Neuronal stem cell (in vitro differentiated cells): ENCODE measurements around the gene ARHGEF17.

Experiments
- DNase-seq: peaks from one replicate; pipeline ENCODE4 v3.0.0-alpha.2; 2013; ENCODE audit warnings: low spot score
- H2AFZ ChIP-seq: one replicate; pipeline ENCODE4 v1.6.1; 2013; ENCODE audit warnings: mild to moderate bottlenecking, low read length, inconsistent platforms
- H2AK5ac ChIP-seq: 2 replicates; pipeline ENCODE4 v1.6.1; 2013; ENCODE audit warnings: low read depth, mild to moderate bottlenecking, inconsistent platforms, low read length, moderate library complexity, mixed read lengths
- H2BK120ac ChIP-seq: 2 replicates; pipeline ENCODE4 v1.6.1; 2013; ENCODE audit warnings: low read depth, mild to moderate bottlenecking, inconsistent platforms, low read length, moderate library complexity, mixed read lengths
- H2BK12ac ChIP-seq: one replicate; pipeline ENCODE4 v1.6.1; 2013; ENCODE audit warnings: low read length, inconsistent platforms
- H2BK15ac ChIP-seq: 2 replicates; pipeline ENCODE4 v1.6.1; 2013; ENCODE audit warnings: mild to moderate bottlenecking, low read length, inconsistent platforms, mixed read lengths
- H2BK5ac ChIP-seq: one replicate; pipeline ENCODE4 v1.6.1; 2013; ENCODE audit warnings: inconsistent platforms, mild to moderate bottlenecking, low read length, moderate library complexity
- H3K14ac ChIP-seq: one replicate; pipeline ENCODE4 v1.6.1; 2013; ENCODE audit warnings: low read length, inconsistent platforms
- H3K18ac ChIP-seq: 2 replicates; pipeline ENCODE4 v1.6.1; 2013; ENCODE audit warnings: low read length, inconsistent platforms
- H3K23ac ChIP-seq: 2 replicates; pipeline ENCODE4 v1.6.1; 2013; ENCODE audit warnings: low read depth, mild to moderate bottlenecking, mixed read lengths, low read length, inconsistent platforms; ENCODE audit not compliant: poor library complexity
- H3K27ac ChIP-seq: replicated peaks from 3 replicates; pipeline ENCODE4 v1.5.1; 2013; ENCODE audit warnings: low read length, inconsistent platforms
- H3K27me3 ChIP-seq, 3 experiments: 2 replicates each; pipeline ENCODE4 v1.6.1; 2013; ENCODE audit warnings: low read length in 3 of 3, mild to moderate bottlenecking in 2 of 3, inconsistent platforms in 1 of 3, low read depth in 1 of 3, mixed read lengths in 1 of 3, moderate library complexity in 1 of 3; ENCODE audit not compliant: control insufficient read depth in 3 of 3, insufficient read depth in 3 of 3
- H3K36me3 ChIP-seq, 2 donors: replicated peaks in 1 of 2; 2 replicates each; pipeline ENCODE4 v1.6.1; 2013; ENCODE audit warnings: low read length in 2 of 2; ENCODE audit not compliant: control insufficient read depth in 2 of 2, insufficient read depth in 2 of 2
- H3K4ac ChIP-seq: 2 replicates; pipeline ENCODE4 v1.6.1; 2013; ENCODE audit warnings: inconsistent platforms, mild to moderate bottlenecking, low read length, moderate library complexity
- H3K4me1 ChIP-seq, 2 donors: 1 replicate in 1 of 2; 2 replicates in 1 of 2; pipeline ENCODE4 v1.6.1; 2013; ENCODE audit warnings: low read length in 2 of 2, low read depth in 1 of 2; ENCODE audit not compliant: control insufficient read depth in 2 of 2, insufficient read depth in 1 of 2
- H3K4me2 ChIP-seq: one replicate; pipeline ENCODE4 v1.6.1; 2013; ENCODE audit warnings: mild to moderate bottlenecking, low read length, inconsistent platforms; ENCODE audit not compliant: insufficient read depth, poor library complexity, severe bottlenecking
- H3K4me3 ChIP-seq, 2 donors: 2 replicates each; pipeline ENCODE4 v1.5.1; 2013; ENCODE audit warnings: low read length in 2 of 2, mild to moderate bottlenecking in 2 of 2, inconsistent platforms in 1 of 2, moderate library complexity in 1 of 2
- H3K79me1 ChIP-seq: one replicate; pipeline ENCODE4 v1.6.1; 2013; ENCODE audit warnings: low read depth, mild to moderate bottlenecking, inconsistent platforms, low read length, moderate library complexity
- H3K9ac ChIP-seq: one replicate; pipeline ENCODE4 v1.6.1; 2013; ENCODE audit warnings: mild to moderate bottlenecking, low read depth, low read length, inconsistent platforms; ENCODE audit not compliant: poor library complexity
- H3K9me3 ChIP-seq, 2 donors: replicated peaks in 1 of 2; 2 replicates each; pipeline versions ENCODE3 to v1.6.1; 2013; ENCODE audit warnings: low read length in 2 of 2, mild to moderate bottlenecking in 2 of 2, inconsistent platforms in 1 of 2, low read depth in 1 of 2, mixed read lengths in 1 of 2, moderate library complexity in 1 of 2; ENCODE audit not compliant: control insufficient read depth in 2 of 2, insufficient read depth in 1 of 2
- H4K8ac ChIP-seq: one replicate; pipeline ENCODE4 v1.6.1; 2013; ENCODE audit warnings: low read depth, mild to moderate bottlenecking, inconsistent platforms, low read length, moderate library complexity
- H4K91ac ChIP-seq: one replicate; pipeline ENCODE4 v1.6.1; 2013; ENCODE audit warnings: low read length, low read depth, mild to moderate bottlenecking, inconsistent platforms; ENCODE audit not compliant: poor library complexity
- WGBS, 2 donors: extraction: QIAGEN DNeasy Blood & Tissue Kit; methylation state at CpG; one replicate each; pipeline ENCODE4 v1.1.7; 2013; ENCODE audit warnings: missing lambda C conversion rate in 2 of 2, mixed read lengths in 1 of 2; ENCODE audit not compliant: insufficient read length in 2 of 2, insufficient replicate concordance in 1 of 2; ENCODE audit errors: extremely low coverage in 2 of 2; 5-methylcytosine and 5-hydroxymethylcytosine counted together

ARHGEF17 gene

GRCh38 chr11:73382183-73382582 is 74.1 kb downstream of the ARHGEF17 start:
- no peak overlapping the region for H3K27ac ChIP-seq
- H2BK12ac ChIP-seq: no peak overlapping the region
- H3K27me3 ChIP-seq: no peaks in the 10 kb centered on the region
- no peak overlapping the region for H3K14ac ChIP-seq
- peaks cover 0 to 1% of the 10 kb centered on the region in 2 donors for H3K36me3 ChIP-seq
- H2BK5ac ChIP-seq: no peak overlapping the region
- no peak overlapping the region for H2BK120ac ChIP-seq
- no peak overlapping the region for H2AFZ ChIP-seq
- DNase-seq: no peak
- H4K91ac ChIP-seq: no peak overlapping the region
- H3K4me1 ChIP-seq: peaks cover 27 to 33% of the 10 kb centered on the region in 2 donors
- peaks cover 31% of the 10 kb centered on the region for H3K79me1 ChIP-seq
- H2AK5ac ChIP-seq: peak overlapping the region; percentile 6
- no peak overlapping the region for H3K9ac ChIP-seq
- H2BK15ac ChIP-seq: no peak overlapping the region
- no CpG with 5 or more reads among the region's 7 CpGs for WGBS, 2 donors
- no peak overlapping the region for H3K4me3 ChIP-seq
- H3K9me3 ChIP-seq: no peaks in the 10 kb centered on the region
- H3K4ac ChIP-seq: no peak overlapping the region
- no peak overlapping the region for H4K8ac ChIP-seq
- peak overlapping the region; percentile 50 for H3K23ac ChIP-seq
- H3K4me2 ChIP-seq: no peak overlapping the region
- peak overlapping the region; percentile 20 for H3K18ac ChIP-seq

DNA sequence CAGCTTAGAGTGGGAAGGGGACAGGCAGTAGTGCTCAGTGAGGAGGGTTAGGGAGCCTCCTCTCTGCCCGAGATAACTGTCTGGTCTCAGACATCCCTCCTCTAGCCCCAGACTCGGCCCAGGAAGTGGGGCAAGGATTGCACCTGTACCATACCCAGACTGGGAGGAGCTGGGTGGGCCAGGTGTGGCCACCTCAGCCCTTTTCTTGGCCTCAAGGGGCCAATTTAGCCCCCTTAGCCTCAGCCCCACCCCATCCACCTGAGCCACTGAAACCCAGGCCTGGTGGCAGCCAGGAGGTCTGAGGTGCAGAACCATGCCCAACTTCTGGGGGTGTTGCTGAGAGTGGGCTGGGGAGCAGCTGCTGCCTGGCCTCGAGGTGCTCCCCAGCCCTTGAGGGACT is 74.7 kb downstream of the ARHGEF17 start:
- Histone ChIP-seq H3K4me3 (no peak overlapping the region), H3K23ac (peak overlapping the region; percentile 46), H3K27me3 (no peaks in the 10 kb centered on the region), H3K4me2 (no peak overlapping the region), H2AFZ (no peak overlapping the region), H3K36me3 (peaks cover 0 to 1% of the 10 kb centered on the region in 2 donors), H3K27ac (no peak overlapping the region), H3K79me1 (peaks cover 31% of the 10 kb centered on the region), H3K14ac (no peak overlapping the region), H3K9me3 (no peaks in the 10 kb centered on the region), H4K91ac (no peak overlapping the region), H2BK120ac (no peak overlapping the region), H3K4ac (no peak overlapping the region), H3K9ac (no peak overlapping the region), H2AK5ac (no peak overlapping the region), H3K4me1 (peaks cover 27 to 33% of the 10 kb centered on the region in 2 donors), H2BK5ac (no peak overlapping the region), H2BK12ac (no peak overlapping the region), H4K8ac (no peak overlapping the region), H2BK15ac (no peak overlapping the region), H3K18ac (peak overlapping the region; percentile 36)
- no CpG with 5 or more reads among the region's 3 CpGs for WGBS, 2 donors
- DNase-seq: no peak

GRCh38 chr11:73383249-73384124 is 75.4 kb downstream of the ARHGEF17 start:
- Histone ChIP-seq H3K9ac (no peak overlapping the region), H3K23ac (no peak overlapping the region), H2AK5ac (peak overlapping the region; percentile 77), H2BK120ac (no peak overlapping the region), H3K36me3 (peaks cover 1 to 7% of the 10 kb centered on the region in 2 donors), H4K8ac (no peak overlapping the region), H3K4me1 (peaks cover 27 to 30% of the 10 kb centered on the region in 2 donors), H3K27ac (no peak overlapping the region), H4K91ac (no peak overlapping the region), H3K4me2 (no peak overlapping the region), H3K14ac (no peak overlapping the region), H3K4me3 (no peak overlapping the region), H2AFZ (peak overlapping the region; percentile 15), H3K79me1 (peaks cover 27% of the 10 kb centered on the region), H2BK12ac (no peak overlapping the region), H3K27me3 (no peaks in the 10 kb centered on the region), H3K9me3 (no peaks in the 10 kb centered on the region), H2BK5ac (no peak overlapping the region), H3K18ac (peak overlapping the region; percentile 63), H3K4ac (no peak overlapping the region), H2BK15ac (peak overlapping the region; percentile 38)
- no peak for DNase-seq
- no CpG with 5 or more reads among the region's 9 CpGs for WGBS, 2 donors

- no peak for DNase-seq
- Histone ChIP-seq H2BK15ac (peak overlapping the region; percentile 38), H3K4ac (no peak overlapping the region), H3K27me3 (no peaks in the 10 kb centered on the region), H2BK5ac (no peak overlapping the region), H2BK120ac (no peak overlapping the region), H3K18ac (peak overlapping the region; percentile 63), H2AK5ac (peak overlapping the region; percentile 77), H3K36me3 (peaks cover 1 to 8% of the 10 kb centered on the region in 2 donors), H3K4me3 (no peak overlapping the region), H4K8ac (no peak overlapping the region), H3K27ac (no peak overlapping the region), H3K4me1 (peaks cover 27 to 30% of the 10 kb centered on the region in 2 donors), H2AFZ (no peak overlapping the region), H3K4me2 (no peak overlapping the region), H3K9ac (no peak overlapping the region), H2BK12ac (no peak overlapping the region), H3K79me1 (peaks cover 30% of the 10 kb centered on the region), H3K14ac (no peak overlapping the region), H4K91ac (no peak overlapping the region), H3K9me3 (no peaks in the 10 kb centered on the region), H3K23ac (no peak overlapping the region)
- WGBS, 2 donors: no CpG with 5 or more reads among the region's 7 CpGs
These were observed 76.0 kb downstream of the ARHGEF17 start for GRCh38 chr11:73384125-73384441.
